ENCODE data around the gene CDCP2.

The CDCP2 gene

GRCh38 chr1:54084794-54085193, 68.0 kb downstream of the CDCP2 start:
- no peak for DNase-seq

Data from DMS153 (cell line).